Measurements from ENCODE around the gene OPN1MW2.
"Not testable (repeated sequence)": the region's sequence is repeated elsewhere in the genome, so short reads cannot be mapped to it uniquely, and the experiment has no call there.

OPN1MW2 gene

GRCh38 chrX:154219456-154219855 is at the start of gene OPN1MW2:
Gene OPN1MW2 (plus strand): TSS chrX:154219756. CDS start chrX:154219816, 60 bp downstream.
- not testable (repeated sequence) for DNase-seq (ENCODE audit: extremely low read depth in 1 of 2, low read depth in 1 of 2)

- DNase-seq (ENCODE audit: extremely low read depth in 1 of 2, low read depth in 1 of 2), result not testable (repeated sequence)
These were observed 47.0 kb upstream of the OPN1MW2 start for GRCh38 chrX:154172535-154172943.

- not testable (repeated sequence) for DNase-seq (ENCODE audit: extremely low read depth in 1 of 2, low read depth in 1 of 2)
These were observed 45.2 kb upstream of the OPN1MW2 start for GRCh38 chrX:154174356-154174755.

- not testable (repeated sequence) for DNase-seq (ENCODE audit: extremely low read depth in 1 of 2, low read depth in 1 of 2)
These were observed 37.3 kb upstream of the OPN1MW2 start, which contains the start of gene OPN1MW for GRCh38 chrX:154182296-154182695. Gene OPN1MW (plus strand): TSS chrX:154182596. CDS start chrX:154182678, 82 bp downstream.

GRCh38 chrX:154183794-154184193 is 35.8 kb upstream of the OPN1MW2 start:
- DNase-seq (ENCODE audit: extremely low read depth in 1 of 2, low read depth in 1 of 2), result not testable (repeated sequence)

- not testable (repeated sequence) for DNase-seq (ENCODE audit: extremely low read depth in 1 of 2, low read depth in 1 of 2)
These were observed 26.7 kb upstream of the OPN1MW2 start for GRCh38 chrX:154192846-154193245.

GRCh38 chrX:154194316-154194715 is 25.2 kb upstream of the OPN1MW2 start:
- not testable (repeated sequence) for DNase-seq (ENCODE audit: extremely low read depth in 1 of 2, low read depth in 1 of 2)

- DNase-seq (ENCODE audit: extremely low read depth in 1 of 2, low read depth in 1 of 2), result not testable (repeated sequence)
These were observed 23.1 kb upstream of the OPN1MW2 start for GRCh38 chrX:154196466-154196865.

- not testable (repeated sequence) for DNase-seq (ENCODE audit: extremely low read depth in 1 of 2, low read depth in 1 of 2)
These were observed 9.7 kb upstream of the OPN1MW2 start for GRCh38 chrX:154209670-154210418.

- not testable (repeated sequence) for DNase-seq (ENCODE audit: extremely low read depth in 1 of 2, low read depth in 1 of 2)
These were observed 8.5 kb upstream of the OPN1MW2 start for GRCh38 chrX:154211057-154211456.

GRCh38 chrX:154211499-154211898 is 8.1 kb upstream of the OPN1MW2 start:
- DNase-seq (ENCODE audit: extremely low read depth in 1 of 2, low read depth in 1 of 2), result not testable (repeated sequence)

- DNase-seq (ENCODE audit: extremely low read depth in 1 of 2, low read depth in 1 of 2), result not testable (repeated sequence)
These were observed 5.7 kb downstream of the OPN1MW2 start for GRCh38 chrX:154225292-154225691.

- not testable (repeated sequence) for DNase-seq (ENCODE audit: extremely low read depth in 1 of 2, low read depth in 1 of 2)
These were observed 7.2 kb downstream of the OPN1MW2 start for GRCh38 chrX:154226706-154227105.

- not testable (repeated sequence) for DNase-seq (ENCODE audit: extremely low read depth in 1 of 2, low read depth in 1 of 2)
These were observed 11.9 kb downstream of the OPN1MW2 start for GRCh38 chrX:154231443-154231842.

GRCh38 chrX:154233620-154234019 is 14.1 kb downstream of the OPN1MW2 start:
- DNase-seq (ENCODE audit: extremely low read depth in 1 of 2, low read depth in 1 of 2), result not testable (repeated sequence)

GRCh38 chrX:154238939-154239559 is 19.5 kb downstream of the OPN1MW2 start:
- DNase-seq (ENCODE audit: extremely low read depth in 1 of 2, low read depth in 1 of 2), result not testable (repeated sequence)

GRCh38 chrX:154239982-154240503 is 20.5 kb downstream of the OPN1MW2 start:
- not testable (repeated sequence) for DNase-seq (ENCODE audit: extremely low read depth in 1 of 2, low read depth in 1 of 2)

- not testable (repeated sequence) for DNase-seq (ENCODE audit: extremely low read depth in 1 of 2, low read depth in 1 of 2)
These were observed 28.0 kb downstream of the OPN1MW2 start for GRCh38 chrX:154247377-154248045.

GRCh38 chrX:154248076-154248475 is 28.5 kb downstream of the OPN1MW2 start:
- not testable (repeated sequence) for DNase-seq (ENCODE audit: extremely low read depth in 1 of 2, low read depth in 1 of 2)

- not testable (repeated sequence) for DNase-seq (ENCODE audit: extremely low read depth in 1 of 2, low read depth in 1 of 2)
These were observed 37.7 kb downstream of the OPN1MW2 start, which contains the start of gene OPN1MW3 for GRCh38 chrX:154257282-154257681. Gene OPN1MW3 (plus strand): TSS chrX:154257582. CDS start chrX:154257620, 38 bp downstream.

- DNase-seq (ENCODE audit: extremely low read depth in 1 of 2, low read depth in 1 of 2), result not testable (repeated sequence)
These were observed 39.2 kb downstream of the OPN1MW2 start for GRCh38 chrX:154258711-154259110.
